Small intestine (tissue), 7 donors: ENCODE data around the gene ZBTB7B. TPM values are rescaled to one million over a fixed set of nuclear protein-coding genes. Genes with fewer than 3 reads are reported as not detected.

Source experiments
- DNase-seq, 2 donors: peaks; one replicate each; pipeline versions ENCODE4 v3.0.0 to v3.0.0-alpha.2; 2013
- FAIRE-seq: peaks from 2 replicates; lab custom pipeline; 2012; peaks lifted over from hg19 to GRCh38; lab: Jason Lieb, UNC
- H3K27ac ChIP-seq, 3 donors: one replicate each; pipeline ENCODE4 v1.5.1; 2013; ENCODE audit warnings: low read length in 2 of 3, mild to moderate bottlenecking in 2 of 3, control low read depth in 1 of 3, inconsistent platforms in 1 of 3, low read depth in 1 of 3, moderate library complexity in 1 of 3
- H3K27me3 ChIP-seq, 3 donors: one replicate each; pipeline ENCODE4 v1.6.1; 2013; ENCODE audit warnings: low read length in 3 of 3, inconsistent platforms in 1 of 3; ENCODE audit not compliant: control insufficient read depth in 3 of 3, insufficient read depth in 3 of 3
- H3K36me3 ChIP-seq, 3 donors: one replicate each; pipeline ENCODE4 v1.6.1; 2013; ENCODE audit warnings: low read length in 3 of 3, inconsistent platforms in 1 of 3, low read depth in 1 of 3, mild to moderate bottlenecking in 1 of 3, moderate library complexity in 1 of 3; ENCODE audit not compliant: control insufficient read depth in 3 of 3, insufficient read depth in 2 of 3
- H3K4me1 ChIP-seq, 3 donors: one replicate each; pipeline ENCODE4 v1.6.1; 2013; ENCODE audit warnings: low read length in 2 of 3, inconsistent platforms in 1 of 3, low read depth in 1 of 3, mild to moderate bottlenecking in 1 of 3, moderate library complexity in 1 of 3; ENCODE audit not compliant: control insufficient read depth in 3 of 3, insufficient read depth in 2 of 3
- H3K4me3 ChIP-seq, 3 donors: one replicate each; pipeline ENCODE4 v1.5.1; 2013; ENCODE audit warnings: low read length in 3 of 3, control low read depth in 1 of 3, inconsistent platforms in 1 of 3, low read depth in 1 of 3, mild to moderate bottlenecking in 1 of 3, moderate library complexity in 1 of 3
- H3K9me3 ChIP-seq, 2 donors: one replicate each; pipeline ENCODE4 v1.6.1; 2013; ENCODE audit warnings: low read depth in 1 of 2, low read length in 1 of 2; ENCODE audit not compliant: control insufficient read depth in 2 of 2, insufficient read depth in 1 of 2
- WGBS, 3 donors: extraction: QIAGEN DNeasy Blood & Tissue Kit; methylation state at CpG; one replicate each; pipeline ENCODE4 v1.1.7; 2013; 5-methylcytosine and 5-hydroxymethylcytosine counted together
- polyA plus RNA-seq, 4 donors: library from polyadenylated mRNA; stranded (reverse) in 3 of 4; unstranded in 1 of 4; fragments of 200-250 nt in 3 of 4; fragments of 120-200 nt in 1 of 4; gene quantifications; one replicate each; pipeline versions ENCODE4 v1.2.1 to v1.2.3, GENCODE V29; 2013
- donor health status: healthy with polysubstance abuse.
- donor health status: control.
- donor health status: control.
- donor health status: Bipolar disorder and iron deficiency.
- donor health status: healthy.

ZBTB7B gene
- polyA plus RNA-seq, 4 donors: 51.5 to 222 (median 115) TPM

DNA sequence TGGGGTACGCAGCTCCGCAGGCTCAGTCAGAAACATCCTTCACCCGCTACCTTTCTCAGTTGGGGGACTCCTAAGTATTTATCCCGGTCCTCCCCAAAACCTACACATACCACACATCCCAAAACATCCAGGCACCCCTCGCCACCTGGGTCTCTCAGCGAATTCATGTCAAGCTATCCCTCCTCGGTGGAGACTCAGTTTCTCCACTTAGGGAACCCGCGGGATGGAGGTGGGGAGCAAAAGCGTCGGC, 1.3 kb upstream of the ZBTB7B start:
- Histone ChIP-seq H3K27ac (peak overlapping the region; percentile 91 to 97 (median 94)), H3K36me3 (peaks cover 0 to 22% (median 0%) of the 10 kb centered on the region in 3 donors), H3K9me3 (no peaks in the 10 kb centered on the region), H3K27me3 (no peaks in the 10 kb centered on the region), H3K4me3 (peak overlapping the region; percentile 70 to 78 (median 77)), H3K4me1 (peaks cover 8 to 37% (median 21%) of the 10 kb centered on the region in 3 donors)
- DNase-seq: no peak
- 0 to 1% (median 0%) methylated on average over 11 of the region's 11 CpGs for WGBS, 3 donors
- no peak for FAIRE-seq

GRCh38 chr1:155001675-155002463, 733 bp upstream of the ZBTB7B start:
- 0 to 1% (median 1%) methylated on average over 26 to 38 of the region's 38 CpGs for WGBS, 3 donors
- DNase-seq (peak; percentile 99), FAIRE-seq (no peak)
- Histone ChIP-seq H3K4me1 (peaks cover 8 to 43% (median 21%) of the 10 kb centered on the region in 3 donors), H3K36me3 (peaks cover 0 to 27% (median 0%) of the 10 kb centered on the region in 3 donors), H3K4me3 (peak overlapping the region; percentile 70 to 78 (median 77)), H3K9me3 (no peaks in the 10 kb centered on the region), H3K27ac (peak overlapping the region; percentile 91 to 97 (median 94)), H3K27me3 (no peaks in the 10 kb centered on the region)

DNA sequence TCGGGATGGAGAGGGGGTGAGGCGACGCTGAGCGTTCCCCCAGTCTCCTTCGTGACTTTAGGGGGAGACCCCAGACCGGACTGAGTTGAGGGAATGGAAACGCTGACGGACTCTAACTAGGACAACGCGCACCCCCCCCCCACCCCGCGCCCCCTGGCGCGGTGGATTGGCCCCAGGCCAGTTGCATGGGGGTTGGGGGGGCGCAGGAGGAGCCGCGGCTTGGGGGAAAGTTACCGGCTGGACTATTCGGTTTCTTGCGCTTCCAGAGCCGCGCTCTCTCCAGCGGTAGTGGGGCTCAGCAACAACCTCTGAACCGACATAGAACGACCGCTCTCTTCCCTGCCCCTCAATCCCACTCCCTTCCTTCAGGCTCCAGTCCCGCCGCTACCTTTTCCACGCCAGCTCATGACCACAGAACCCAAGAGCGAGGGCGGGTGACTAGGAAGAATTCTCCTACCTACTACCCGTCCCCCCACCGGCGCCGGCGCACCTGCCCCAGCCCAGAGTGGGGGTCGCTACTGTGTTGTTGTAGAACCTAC, 694 bp downstream of the ZBTB7B start:
- FAIRE-seq: no peak
- peak overlapping the region; percentile 96 to 99 (median 98) for H3K27ac ChIP-seq
- 0 to 1% (median 0%) methylated on average over 33 to 37 of the region's 37 CpGs for WGBS, 3 donors
- no peaks in the 10 kb centered on the region for H3K9me3 ChIP-seq
- peaks cover 8 to 57% (median 21%) of the 10 kb centered on the region in 3 donors for H3K4me1 ChIP-seq
- peak in 1 of 2 donors; percentile 59 for DNase-seq
- H3K36me3 ChIP-seq: peaks cover 0 to 36% (median 0%) of the 10 kb centered on the region in 3 donors
- no peaks in the 10 kb centered on the region for H3K27me3 ChIP-seq
- H3K4me3 ChIP-seq: peak overlapping the region; percentile 70 to 88 (median 77)

DNA sequence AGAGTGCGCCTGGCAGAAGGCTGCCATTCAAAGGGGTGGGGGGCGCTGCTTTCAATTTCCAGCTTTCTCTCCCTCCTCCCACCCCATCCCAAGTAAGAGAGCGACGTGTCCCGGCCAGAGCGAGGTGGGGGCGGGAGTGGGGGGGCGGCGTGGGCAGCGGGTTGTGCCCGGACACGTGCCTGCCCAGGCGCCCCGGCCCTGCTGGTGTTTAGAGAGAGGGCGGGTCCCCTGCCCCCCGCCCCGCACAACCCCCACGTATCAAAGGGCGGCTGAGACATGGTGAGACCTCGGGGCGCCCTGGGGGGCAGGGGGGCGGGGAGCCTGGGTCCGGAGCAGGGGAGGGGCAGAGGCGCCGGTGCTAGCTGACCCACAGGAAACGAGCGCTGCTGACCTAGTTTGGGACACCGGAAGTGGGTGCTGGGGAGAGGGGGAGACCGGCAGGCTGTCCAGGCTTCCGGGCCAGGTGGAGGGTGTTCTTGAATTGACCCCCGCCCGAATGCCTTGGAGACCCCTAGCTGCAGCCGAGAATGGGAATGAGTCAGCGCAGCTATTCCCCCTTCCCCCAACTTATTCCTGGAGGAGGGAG, 1.3 kb downstream of the ZBTB7B start:
- Histone ChIP-seq H3K9me3 (no peaks in the 10 kb centered on the region), H3K4me3 (peak overlapping the region; percentile 70 to 88 (median 77)), H3K36me3 (peaks cover 0 to 42% (median 0%) of the 10 kb centered on the region in 3 donors), H3K27ac (peak overlapping the region; percentile 96 to 99 (median 98)), H3K27me3 (no peaks in the 10 kb centered on the region), H3K4me1 (peaks cover 8 to 61% (median 21%) of the 10 kb centered on the region in 3 donors)
- WGBS, 3 donors: 1 to 5% (median 1%) methylated on average over 25 to 34 of the region's 34 CpGs
- DNase-seq: peak; percentile 74 to 88
- no peak for FAIRE-seq

DNA sequence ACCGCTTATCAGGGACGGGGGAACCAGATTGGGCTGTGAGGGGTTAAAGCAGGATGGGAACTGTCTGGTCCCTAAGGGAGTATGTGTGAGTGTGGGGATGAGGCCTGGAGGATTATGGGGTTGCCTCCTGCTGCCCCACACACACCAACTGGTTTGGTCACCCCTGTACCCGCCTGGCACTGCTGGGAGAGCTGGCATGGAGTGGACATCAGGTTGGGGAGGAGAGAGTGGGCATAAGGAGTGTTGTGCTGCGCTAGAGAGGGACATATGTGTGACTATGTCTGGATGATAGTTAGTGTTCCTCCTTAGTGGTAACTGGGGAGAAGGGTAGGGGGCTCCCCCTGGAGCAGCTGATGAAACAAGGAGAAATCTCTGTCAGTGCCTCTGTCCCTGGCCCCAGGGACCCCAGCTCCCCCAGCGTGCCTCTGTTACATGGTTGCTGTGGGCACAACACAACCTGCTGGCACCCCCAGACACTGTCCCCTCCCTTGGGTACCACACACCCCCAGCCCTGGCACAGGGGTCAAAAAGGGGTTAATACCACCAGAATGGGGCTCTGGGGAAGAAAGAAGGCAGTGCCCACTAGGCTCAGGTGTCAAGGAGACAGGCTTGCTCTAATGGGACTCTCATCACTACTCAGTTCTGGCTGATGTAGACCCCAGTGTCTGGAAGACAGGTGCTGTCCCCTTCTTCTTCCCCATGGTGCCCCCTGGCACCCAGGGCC, 1.9 kb downstream of the ZBTB7B start:
- no peak for DNase-seq
- peaks cover 8 to 61% (median 21%) of the 10 kb centered on the region in 3 donors for H3K4me1 ChIP-seq
- FAIRE-seq: no peak

GRCh38 chr1:155005076-155006011, 2.7 kb downstream of the ZBTB7B start:
- FAIRE-seq: no peak
- H3K4me3 ChIP-seq: peak overlapping the region; percentile 4 to 88 (median 77)

More for the DNA sequence above, 1.9 kb downstream of the ZBTB7B start:
- 9 to 30% (median 27%) methylated on average over 4 to 5 of the region's 5 CpGs for WGBS, 3 donors
- H3K27me3 ChIP-seq: no peaks in the 10 kb centered on the region
- peak overlapping the region; percentile 70 to 88 (median 77) for H3K4me3 ChIP-seq
- H3K9me3 ChIP-seq: no peaks in the 10 kb centered on the region
- peak overlapping the region; percentile 96 to 99 (median 98) for H3K27ac ChIP-seq
- H3K36me3 ChIP-seq: peaks cover 0 to 48% (median 0%) of the 10 kb centered on the region in 3 donors

GRCh38 chr1:155006601-155007101, 4.0 kb downstream of the ZBTB7B start:
- peak overlapping the region; percentile 68 to 99 (median 96) for H3K27ac ChIP-seq
- H3K4me3 ChIP-seq: no peak overlapping the region
- FAIRE-seq (no peak), DNase-seq (no peak)
- H3K27me3 ChIP-seq: no peaks in the 10 kb centered on the region
- H3K4me1 ChIP-seq: peaks cover 7 to 74% (median 30%) of the 10 kb centered on the region in 3 donors
- peaks cover 0 to 70% (median 4%) of the 10 kb centered on the region in 3 donors for H3K36me3 ChIP-seq
- H3K9me3 ChIP-seq: no peaks in the 10 kb centered on the region
- WGBS, 3 donors: 0 to 17% (median 11%) methylated on average over 2 of the region's 2 CpGs

More at GRCh38 chr1:155005076-155006011, 2.7 kb downstream of the ZBTB7B start:
- Histone ChIP-seq H3K4me1 (peaks cover 7 to 61% (median 19%) of the 10 kb centered on the region in 3 donors), H3K27me3 (no peaks in the 10 kb centered on the region), H3K9me3 (no peaks in the 10 kb centered on the region), H3K36me3 (peaks cover 0 to 57% (median 0%) of the 10 kb centered on the region in 3 donors), H3K27ac (peak overlapping the region; percentile 96 to 99 (median 98))
- peak in 1 of 2 donors; percentile 81 for DNase-seq
- 14 to 41% (median 33%) methylated on average over 16 to 17 of the region's 17 CpGs for WGBS, 3 donors
